Suprapubic skin (tissue), 4 donors: Measurements from ENCODE around the gene FRAS1. TPM values are rescaled to one million over a fixed set of nuclear protein-coding genes. Genes with fewer than 3 reads are reported as not detected.

Source experiments
- DNase-seq, 2 donors: peaks; one replicate each; pipeline ENCODE4 v3.0.0-alpha.2; 2019; ENCODE audit warnings: low spot score in 2 of 2
- H3K27ac ChIP-seq: fragments of 200-600 bp; sonication (generic); one replicate; pipeline ENCODE4 v1.5.1; 2019
- H3K27me3 ChIP-seq: fragments of 200-600 bp; sonication (generic); one replicate; pipeline ENCODE4 v1.5.1; 2019
- H3K36me3 ChIP-seq: fragments of 200-600 bp; sonication (generic); one replicate; pipeline ENCODE4 v1.5.1; 2019
- H3K4me1 ChIP-seq: fragments of 200-600 bp; sonication (generic); one replicate; pipeline ENCODE4 v1.5.1; 2019
- H3K4me3 ChIP-seq: fragments of 200-600 bp; sonication (generic); one replicate; pipeline ENCODE4 v1.5.1; 2019; ENCODE audit warnings: mild to moderate bottlenecking
- H3K9me3 ChIP-seq: fragments of 200-600 bp; sonication (generic); one replicate; pipeline ENCODE4 v1.5.1; 2019
- CTCF ChIP-seq, 2 donors: fragments of 200-600 bp in 1 of 2; fragments of 450-650 bp in 1 of 2; sonication (generic) in 1 of 2; IDR thresholded peaks; one replicate each; pipeline ENCODE4 v1.5.1; 2016 to 2019; ENCODE audit warnings: antibody characterized with exemption in 2 of 2, mild to moderate bottlenecking in 1 of 2, moderate library complexity in 1 of 2
- EP300 ChIP-seq: sonication (generic); formaldehyde crosslinking; IDR thresholded peaks from one replicate; pipeline ENCODE4 v1.6.1; 2017; ENCODE audit warnings: antibody characterized with exemption
- POLR2A ChIP-seq, 2 donors: fragments of 450-650 bp; IDR thresholded peaks; one replicate each; pipeline ENCODE4 v1.6.1; 2017; ENCODE audit warnings: antibody characterized with exemption in 2 of 2, mild to moderate bottlenecking in 2 of 2, moderate library complexity in 2 of 2
- POLR2AphosphoS5 ChIP-seq, 3 donors: sonication (generic); formaldehyde crosslinking; IDR thresholded peaks; one replicate each; pipeline ENCODE4 v1.6.1; 2017; ENCODE audit warnings: antibody characterized with exemption in 3 of 3
- WGBS: methylation state at CpG from one replicate; pipeline ENCODE4 v1.1.5; 2018; 5-methylcytosine and 5-hydroxymethylcytosine counted together
- total RNA-seq, 4 donors: library from RNA; depleted of rRNA; stranded (reverse); fragments of >200 nt; gene quantifications; one replicate each; pipeline ENCODE4 v1.1.0, GENCODE V29; 2016

FRAS1 gene
- total RNA-seq, 4 donors from 2014 or later, result 1.4 to 24.9 (median 3.8) TPM

GRCh38 chr4:78156520-78156919 lies 99.4 kb downstream of the FRAS1 start:
- 96% methylated on average over 5 of the region's 5 CpGs for WGBS

GRCh38 chr4:78162342-78162741 lies 105.2 kb downstream of the FRAS1 start:
- TF ChIP-seq POLR2AphosphoS5 (IDR thresholded peaks at IDR 0.05) (no peak), EP300 (no peak), CTCF (IDR thresholded peaks at IDR 0.05) (no peak), POLR2A (IDR thresholded peaks at IDR 0.05) (no peak)
- Histone ChIP-seq H3K4me1 (no peaks in the 10 kb centered on the region), H3K4me3 (no peak overlapping the region), H3K36me3 (no peaks in the 10 kb centered on the region), H3K27me3 (no peaks in the 10 kb centered on the region), H3K9me3 (no peaks in the 10 kb centered on the region), H3K27ac (no peak overlapping the region)
- WGBS, result 58% methylated on average over 3 of the region's 3 CpGs
- DNase-seq, result no peak

More at GRCh38 chr4:78156520-78156919, 99.4 kb downstream of the FRAS1 start:
- H3K4me3 ChIP-seq, result no peak overlapping the region
- H3K9me3 ChIP-seq, result no peaks in the 10 kb centered on the region
- no peak overlapping the region for H3K27ac ChIP-seq
- no peak for TF ChIP-seq CTCF (IDR thresholded peaks at IDR 0.05)
- TF ChIP-seq EP300, result no peak
- TF ChIP-seq POLR2A (IDR thresholded peaks at IDR 0.05), result no peak
- no peak for TF ChIP-seq POLR2AphosphoS5 (IDR thresholded peaks at IDR 0.05)
- no peaks in the 10 kb centered on the region for H3K36me3 ChIP-seq
- H3K27me3 ChIP-seq, result no peaks in the 10 kb centered on the region
- H3K4me1 ChIP-seq, result no peaks in the 10 kb centered on the region
- no peak for DNase-seq

GRCh38 chr4:78162821-78163220 lies 105.7 kb downstream of the FRAS1 start:
- no peaks in the 10 kb centered on the region for H3K9me3 ChIP-seq
- no peaks in the 10 kb centered on the region for H3K27me3 ChIP-seq
- no peak overlapping the region for H3K27ac ChIP-seq
- TF ChIP-seq CTCF (IDR thresholded peaks at IDR 0.05), result no peak
- TF ChIP-seq POLR2AphosphoS5 (IDR thresholded peaks at IDR 0.05), result no peak
- no peak for TF ChIP-seq EP300
- TF ChIP-seq POLR2A (IDR thresholded peaks at IDR 0.05), result no peak
- H3K36me3 ChIP-seq, result no peaks in the 10 kb centered on the region
- no peak for DNase-seq
- no peak overlapping the region for H3K4me3 ChIP-seq
- 43% methylated on average over 3 of the region's 3 CpGs for WGBS
- H3K4me1 ChIP-seq, result no peaks in the 10 kb centered on the region

- Histone ChIP-seq H3K27ac (no peak overlapping the region), H3K27me3 (no peaks in the 10 kb centered on the region), H3K4me3 (no peak overlapping the region), H3K9me3 (no peaks in the 10 kb centered on the region), H3K4me1 (no peaks in the 10 kb centered on the region), H3K36me3 (no peaks in the 10 kb centered on the region)
- 88% methylated on average over 2 of the region's 2 CpGs for WGBS
- no peak for TF ChIP-seq CTCF (IDR thresholded peaks at IDR 0.05)
- TF ChIP-seq EP300, result no peak
- no peak for TF ChIP-seq POLR2AphosphoS5 (IDR thresholded peaks at IDR 0.05)
- no peak for TF ChIP-seq POLR2A (IDR thresholded peaks at IDR 0.05)
- no peak for DNase-seq
Observed at GRCh38 chr4:78165758-78166157, 108.6 kb downstream of the FRAS1 start.

GRCh38 chr4:78166622-78167021 lies 109.5 kb downstream of the FRAS1 start:
- Histone ChIP-seq H3K9me3 (no peaks in the 10 kb centered on the region), H3K27me3 (no peaks in the 10 kb centered on the region), H3K4me1 (no peaks in the 10 kb centered on the region), H3K36me3 (no peaks in the 10 kb centered on the region), H3K27ac (no peak overlapping the region), H3K4me3 (no peak overlapping the region)
- TF ChIP-seq POLR2A (IDR thresholded peaks at IDR 0.05) (no peak), CTCF (IDR thresholded peaks at IDR 0.05) (no peak)
- DNase-seq, result no peak
